NB4 (cell line): ENCODE measurements around the gene PDE3B.

Experiments used
- DNase-seq: peaks from one replicate; pipeline ENCODE4 v3.0.0; 2010; ENCODE audit warnings: low read depth
- H3K4me3 ChIP-seq: one replicate; pipeline ENCODE4 v1.5.1; 2011; ENCODE audit warnings: mild to moderate bottlenecking, low read depth, low read length, moderate library complexity
- CTCF ChIP-seq: IDR thresholded peaks from one replicate; pipeline ENCODE4 v1.5.1; 2012; ENCODE audit warnings: low read depth, low read length
- MYC ChIP-seq: IDR thresholded peaks from 2 replicates; pipeline ENCODE4 v1.6.1; 2011; ENCODE audit warnings: low read depth, low read length
- POLR2A ChIP-seq: IDR thresholded peaks from 2 replicates; pipeline ENCODE4 v1.6.1; 2011; ENCODE audit warnings: mild to moderate bottlenecking; ENCODE audit not compliant: insufficient read length; ENCODE audit errors: extremely low read depth
- TF ChIP-seq, protein P1 (sequence below): IDR thresholded peaks from 2 replicates; pipeline ENCODE4 v1.6.1; 2011; ENCODE audit warnings: low read depth, low read length

The PDE3B gene

DNA sequence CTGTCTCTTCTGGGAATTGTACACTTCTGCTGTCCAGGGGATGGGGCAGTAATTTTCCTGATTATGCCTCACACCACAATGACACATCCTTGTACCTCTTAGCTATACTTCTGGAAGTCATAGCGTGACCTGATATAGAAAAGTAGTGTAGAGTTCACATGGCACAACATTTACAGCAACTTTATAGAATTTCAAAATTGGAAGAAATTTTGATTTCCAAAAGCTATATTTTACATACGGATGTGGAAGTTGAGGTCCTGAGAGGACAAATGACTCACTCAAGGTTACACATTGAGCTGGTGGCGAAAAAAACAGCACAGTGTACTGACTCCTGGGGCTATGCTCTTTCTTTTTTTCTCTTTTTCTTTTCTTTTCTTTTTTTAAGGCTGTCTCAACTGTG, 254.8 kb downstream of the PDE3B start:
- H3K4me3 ChIP-seq = no peak overlapping the region
- peak; percentile 65 for DNase-seq
- TF ChIP-seq MYC (no peak), CTCF (no peak), POLR2A (no peak)
- TF ChIP-seq, protein P1, sequence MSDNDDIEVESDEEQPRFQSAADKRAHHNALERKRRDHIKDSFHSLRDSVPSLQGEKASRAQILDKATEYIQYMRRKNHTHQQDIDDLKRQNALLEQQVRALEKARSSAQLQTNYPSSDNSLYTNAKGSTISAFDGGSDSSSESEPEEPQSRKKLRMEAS = no peak

GRCh38 chr11:14898906-14899305, 255.3 kb downstream of the PDE3B start:
- DNase-seq = peak; percentile 76
- TF ChIP-seq CTCF (no peak), POLR2A (no peak), MYC (no peak)
- TF ChIP-seq, protein P1 = 0 out of 2 replicates have a peak, but pooled peaks have one; percentile 3
- no peak overlapping the region for H3K4me3 ChIP-seq

DNA sequence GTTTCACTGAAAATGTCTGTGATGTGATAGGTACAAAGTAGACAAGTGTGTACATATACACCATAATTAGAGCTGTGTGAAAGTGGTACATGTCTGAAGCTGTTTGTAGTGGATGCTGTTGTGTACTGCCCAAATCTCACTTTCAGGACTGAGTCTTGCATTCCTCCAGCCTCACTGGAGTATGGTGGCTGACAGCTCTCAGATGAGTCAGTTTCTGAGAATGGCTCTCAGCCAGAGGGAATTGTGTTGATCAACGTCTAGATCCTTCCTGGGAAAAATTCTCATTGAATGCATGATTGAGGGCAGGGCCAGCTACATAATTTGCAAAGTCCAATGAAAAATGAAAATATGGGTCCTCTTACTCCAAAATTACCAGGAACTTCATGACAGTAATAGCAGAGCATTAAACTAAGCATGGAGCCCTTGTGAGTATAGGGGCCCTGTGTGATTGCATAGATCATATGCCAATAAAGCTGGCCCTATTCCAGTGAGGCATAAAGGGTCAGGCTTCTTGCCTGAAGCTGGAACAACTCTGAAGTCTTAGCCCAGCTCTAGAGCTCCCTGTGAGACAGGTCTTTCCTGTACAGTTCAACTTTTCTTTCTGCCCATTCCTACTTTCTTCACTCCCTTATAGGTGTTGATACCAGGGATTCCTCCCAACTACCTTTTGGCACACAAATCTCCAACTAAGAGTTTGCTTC, 259.2 kb downstream of the PDE3B start:
- DNase-seq = no peak
- H3K4me3 ChIP-seq = no peak overlapping the region
- TF ChIP-seq, protein P1 = no peak
- no peak for TF ChIP-seq POLR2A
- TF ChIP-seq CTCF = no peak

- H3K4me3 ChIP-seq = peak overlapping the region; percentile 81
- TF ChIP-seq, protein P1 = peak; percentile 70
- peak; percentile 80 for TF ChIP-seq CTCF
- TF ChIP-seq POLR2A = no peak
- peak; percentile 76 for TF ChIP-seq MYC
- peak; percentile 86 for DNase-seq
These were observed 261.1 kb downstream of the PDE3B start for GRCh38 chr11:14904745-14905103.

GRCh38 chr11:14905104-14906033, 261.8 kb downstream of the PDE3B start:
- H3K4me3 ChIP-seq = peak overlapping the region; percentile 81
- TF ChIP-seq POLR2A (no peak), MYC (peak; percentile 13; the same call in 1 of the 2 replicates), CTCF (peak; percentile 75)
- peak; percentile 78 for DNase-seq
